Adrenal gland (tissue), 5 donors: ENCODE results near the gene ARL15.

Source experiments
- CTCF ChIP-seq, 6 experiments: fragments of 450-650 bp in 4 of 6; fragments of 200-600 bp in 2 of 6; sonication (generic) in 1 of 6; IDR thresholded peaks; 1 replicate in 5 of 6; 2 replicates in 1 of 6; pipeline versions ENCODE4 v1.5.1 to v1.8.0; 2016 to 2021; ENCODE audit warnings: antibody characterized with exemption in 6 of 6, mild to moderate bottlenecking in 2 of 6, moderate library complexity in 1 of 6
- POLR2A ChIP-seq, 2 donors: fragments of 450-650 bp; IDR thresholded peaks; one replicate each; pipeline ENCODE4 v1.6.1; 2017; ENCODE audit warnings: antibody characterized with exemption in 2 of 2, mild to moderate bottlenecking in 2 of 2, moderate library complexity in 1 of 2
- donor health status: DM: no; HTN: no; CAD: no.

GRCh38 chr5:54217826-54218503 is 92.4 kb downstream of the ARL15 start:
- TF ChIP-seq CTCF (IDR thresholded peaks at IDR 0.05) (peak; percentile 63 to 91 (median 84)), POLR2A (IDR thresholded peaks at IDR 0.05) (no peak)
